NCI-H2227 (cell line): ENCODE results near the gene CNGA4.
"Not testable (repeated sequence)": the region's sequence is repeated elsewhere in the genome, so short reads cannot be mapped to it uniquely, and the experiment has no call there.

Source experiments
- DNase-seq: peaks from one replicate; lab custom pipeline; 2025; ENCODE audit not compliant: unreplicated experiment; lab: John Stamatoyannopoulos, UW

Gene CNGA4

DNA sequence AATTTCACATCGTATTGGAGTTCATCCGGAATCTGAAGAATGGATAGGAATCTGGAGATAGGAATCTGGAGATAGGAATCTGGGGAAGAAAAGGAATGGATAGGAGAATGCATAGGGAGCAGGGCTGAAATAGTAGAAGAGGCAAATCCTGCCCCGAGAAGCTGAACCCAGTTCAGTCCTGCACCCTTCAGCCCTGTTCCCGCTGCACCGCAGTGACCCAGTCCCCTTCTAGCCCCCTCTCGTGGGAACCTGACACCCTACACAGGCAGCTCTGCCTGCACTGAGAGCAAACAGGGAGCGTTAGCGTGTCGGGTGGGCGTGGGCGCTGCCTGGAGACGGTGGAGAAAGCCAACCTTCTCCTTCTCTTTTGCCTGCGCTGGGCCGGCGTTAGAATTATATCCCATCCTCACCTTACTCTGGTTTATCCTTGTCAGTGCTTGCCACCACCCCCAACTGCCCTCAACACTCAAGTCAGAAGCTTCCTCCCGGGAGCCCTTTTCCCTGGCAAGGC, 19.7 kb downstream of the CNGA4 start:
- peak; percentile 38 for DNase-seq

DNA sequence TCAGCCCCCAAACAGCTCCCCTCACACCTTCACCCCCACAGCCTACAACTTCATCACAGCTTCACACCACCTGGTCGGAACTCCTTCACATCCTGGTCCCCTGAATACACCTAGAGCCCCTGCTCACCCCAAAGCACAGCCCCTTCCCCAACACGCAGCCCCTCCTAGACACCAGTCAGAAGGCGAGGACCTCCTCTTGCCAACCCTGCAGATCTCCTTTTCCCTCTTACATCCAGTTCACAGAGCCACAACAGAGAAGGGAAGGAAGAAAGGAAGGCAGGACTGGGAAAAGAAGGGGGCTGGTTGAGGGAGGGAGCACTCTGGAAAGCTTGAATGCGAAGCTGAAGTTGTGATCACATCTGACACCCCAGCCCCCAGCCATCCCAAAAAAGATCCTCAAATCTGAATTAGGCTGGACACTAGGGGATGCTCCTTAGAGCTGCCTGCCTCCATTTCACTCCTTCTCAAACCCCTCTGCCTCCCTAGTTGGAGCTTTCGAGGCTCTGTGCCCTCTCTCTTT, 21.4 kb downstream of the CNGA4 start:
- no peak for DNase-seq

DNA sequence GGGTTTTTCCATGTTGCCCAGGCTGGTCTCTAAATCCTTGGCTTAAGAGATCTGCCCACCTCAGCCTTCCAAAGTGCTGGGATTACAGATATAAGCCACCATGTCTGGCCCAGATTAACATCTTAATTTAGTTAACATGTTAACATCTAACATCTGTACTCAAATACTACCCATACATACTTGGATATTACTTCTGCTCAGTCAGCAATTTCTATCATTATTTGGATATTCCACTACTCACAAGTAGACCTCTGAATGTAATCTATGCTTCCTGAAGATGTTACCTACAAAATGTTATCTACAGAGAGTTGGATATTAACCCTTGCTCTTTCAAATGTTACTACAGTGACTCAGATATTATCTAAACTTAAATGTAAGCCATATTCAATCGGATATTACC, 24.8 kb downstream of the CNGA4 start:
- DNase-seq: no peak

DNA sequence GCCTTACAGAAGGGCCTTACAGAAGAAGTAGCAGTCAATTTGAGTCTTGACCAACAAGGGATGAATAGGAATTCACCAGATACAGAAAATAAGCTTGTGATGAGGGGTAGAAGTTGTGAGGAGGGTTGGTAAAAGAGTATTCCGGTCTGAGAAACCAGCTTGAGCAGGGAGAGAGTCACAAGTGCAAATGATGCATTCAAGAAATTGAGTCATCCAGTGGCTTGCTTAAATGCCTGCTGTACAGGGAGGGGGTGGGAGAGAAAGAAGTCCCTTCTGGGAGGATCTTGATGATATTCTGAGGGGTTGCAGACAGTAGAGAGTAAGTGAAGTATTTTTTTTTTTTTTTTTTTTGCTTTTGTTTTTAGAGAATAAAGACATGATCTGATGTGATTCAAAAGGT, 29.9 kb downstream of the CNGA4 start:
- no peak for DNase-seq

GRCh38 chr11:6269994-6270393, 31.1 kb downstream of the CNGA4 start:
- no peak for DNase-seq

GRCh38 chr11:6270584-6271246, 31.8 kb downstream of the CNGA4 start:
- no peak for DNase-seq

DNA sequence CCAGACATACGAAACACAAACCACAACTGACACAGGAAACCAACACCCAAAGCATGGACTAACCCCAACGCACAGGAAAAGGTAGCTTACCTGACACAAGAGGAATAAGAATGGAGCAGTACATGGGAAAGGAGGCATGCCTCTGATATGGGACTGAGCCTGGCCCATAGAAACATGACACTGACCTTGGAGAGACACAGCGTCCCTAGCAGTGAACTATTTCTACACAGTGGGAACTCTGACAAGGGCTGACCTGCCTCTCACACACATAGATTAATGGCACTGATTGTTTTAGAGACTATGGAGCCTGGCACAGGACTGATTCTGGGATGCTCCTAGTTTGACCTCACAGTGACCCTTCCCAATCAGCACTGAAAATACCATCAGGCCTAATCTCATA, 32.7 kb downstream of the CNGA4 start:
- no peak for DNase-seq

DNA sequence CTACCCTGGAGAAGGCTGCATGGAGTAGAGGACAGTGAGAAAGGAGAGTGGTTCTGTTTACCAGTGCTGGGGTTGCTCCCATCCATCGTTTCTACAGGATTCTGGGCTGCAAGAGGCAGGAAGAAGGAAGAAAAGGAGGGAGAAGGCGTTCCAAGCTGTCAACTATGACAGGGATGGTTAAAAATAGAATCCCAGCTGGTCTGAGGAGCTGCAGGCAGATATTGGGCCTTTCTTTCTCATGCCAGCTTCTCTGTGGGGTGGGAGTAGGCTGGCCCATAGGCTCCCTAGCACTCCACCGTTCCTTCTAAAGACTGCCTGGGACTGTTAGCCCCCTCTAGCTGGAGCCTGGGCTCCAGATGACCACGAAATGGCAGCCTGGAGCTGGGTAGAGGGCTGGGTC, 34.3 kb downstream of the CNGA4 start:
- no peak for DNase-seq

GRCh38 chr11:6280809-6281208, 41.9 kb downstream of the CNGA4 start:
- not testable (repeated sequence) for DNase-seq

DNA sequence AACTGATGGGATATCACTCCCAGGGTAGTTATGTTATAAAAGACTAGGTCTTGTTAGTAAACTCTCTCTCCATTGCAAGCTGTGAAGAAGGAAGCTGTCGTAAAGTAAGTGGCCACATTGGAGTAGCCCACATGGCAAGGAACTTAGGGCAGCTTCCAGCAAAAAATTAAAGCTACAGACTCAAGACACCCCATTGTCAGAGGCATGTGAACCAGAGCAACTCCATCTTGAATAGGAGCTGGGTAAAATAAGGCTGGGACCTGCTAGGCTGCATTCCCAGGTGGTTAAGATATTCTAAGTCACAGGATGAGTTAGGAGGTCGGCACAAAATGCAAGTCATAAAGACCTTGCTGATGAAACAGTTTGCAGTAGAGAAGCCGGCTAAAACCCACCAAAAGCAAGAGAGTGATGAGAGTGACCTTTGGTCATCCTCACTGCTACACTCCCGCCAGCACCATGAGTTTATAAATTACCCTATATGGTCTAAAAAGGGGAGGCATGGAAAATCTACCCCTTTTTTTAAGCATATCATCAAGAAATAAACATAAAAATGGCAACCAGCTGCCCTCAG, 44.6 kb downstream of the CNGA4 start:
- no peak for DNase-seq

DNA sequence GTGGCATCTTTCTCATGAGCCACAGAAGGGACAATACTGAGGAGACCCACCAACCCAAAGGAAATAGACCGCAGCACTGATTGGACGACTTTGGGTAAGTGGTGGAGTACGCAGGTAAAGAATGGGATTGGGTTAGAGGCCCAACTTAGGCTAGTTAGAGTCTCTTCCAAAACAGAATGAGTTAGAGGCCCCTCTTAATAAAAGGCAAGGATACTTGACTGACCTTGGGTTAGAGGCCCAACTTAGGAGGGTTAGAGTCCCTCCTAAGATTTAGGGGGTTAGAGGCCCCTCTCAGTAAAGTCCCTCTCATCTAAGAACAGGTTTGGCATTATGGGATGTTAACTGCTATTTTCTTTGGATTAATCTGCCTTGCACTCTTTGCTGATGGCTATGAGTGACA, 45.4 kb downstream of the CNGA4 start:
- DNase-seq: no peak

DNA sequence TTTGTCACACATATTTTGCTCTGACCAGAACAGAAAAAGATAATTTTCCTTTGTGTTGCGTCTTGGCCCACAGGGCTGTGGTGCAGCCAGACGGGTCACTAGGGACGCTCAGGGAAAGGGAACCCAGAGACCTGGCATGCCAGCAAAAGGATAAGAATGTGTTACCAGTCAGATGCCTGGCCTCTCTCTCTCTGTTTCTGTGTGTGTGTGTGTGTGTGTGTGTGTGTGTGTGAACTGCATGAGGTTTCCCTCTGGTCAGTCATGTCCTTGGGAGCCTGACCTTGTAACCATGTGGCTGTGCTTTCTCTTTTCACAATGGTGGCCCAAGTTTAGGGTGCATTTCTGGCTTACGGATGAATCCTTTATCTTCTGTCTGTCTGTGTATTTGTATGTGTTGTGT, 46.1 kb downstream of the CNGA4 start:
- no peak for DNase-seq
